T-cell (primary cell): ENCODE data around the gene MKLN1. TPM values are rescaled to one million over a fixed set of nuclear protein-coding genes. Genes with fewer than 3 reads are reported as not detected.

Experiments
- ATAC-seq, 4 experiments: fragments of 200-7000 bp in 3 of 4; fragments of 150-1000 bp in 1 of 4; cut with Tn5 transposase; replicated peaks in 1 of 4; 1 replicate in 3 of 4; 2 replicates in 1 of 4; pipeline ENCODE4 v1.10.0; 2021; ENCODE audit warnings: moderate library complexity in 3 of 4, mild to moderate bottlenecking in 2 of 4, moderate number of reproducible peaks in 1 of 4
- CTCF ChIA-PET, 2 donors: fragments of 300-600 bp; sonication (Branson Sonifier 250); formaldehyde crosslinking; loops; one replicate each; lab custom pipeline; 2022; ENCODE audit warnings: antibody characterized with exemption in 2 of 2; lab: Charles Lee
- POLR2A ChIA-PET, 2 donors: fragments of 300-600 bp; sonication (Branson Sonifier 250); formaldehyde crosslinking; loops; one replicate each; lab custom pipeline; 2022; ENCODE audit warnings: antibody characterized with exemption in 2 of 2; lab: Charles Lee
- DNase-seq, 35 experiments: peaks; one replicate each; pipeline versions ENCODE4 v3.0.0 to v3.0.0-alpha.2; 2013 to 2023
- H3K27ac ChIP-seq: one replicate; pipeline ENCODE4 v1.5.1; 2013; ENCODE audit warnings: low read length
- H3K27me3 ChIP-seq, 2 experiments: replicated peaks in 1 of 2; 1 replicate in 1 of 2; 2 replicates in 1 of 2; pipeline versions ENCODE4 v1.6.1 to v1.7.0; 2013; ENCODE audit warnings: low read length in 1 of 2, mixed read lengths in 1 of 2; ENCODE audit not compliant: control insufficient read depth in 2 of 2, insufficient read depth in 2 of 2; ENCODE audit errors: extremely low read depth in 1 of 2
- H3K36me3 ChIP-seq, 2 donors: 1 replicate in 1 of 2; 2 replicates in 1 of 2; pipeline versions ENCODE4 v1.6.1 to v1.7.0; 2013; ENCODE audit warnings: low read length in 1 of 2; ENCODE audit not compliant: control insufficient read depth in 2 of 2, insufficient read depth in 1 of 2; ENCODE audit errors: extremely low read depth in 1 of 2
- H3K4me1 ChIP-seq, 2 experiments: 1 replicate in 1 of 2; 2 replicates in 1 of 2; pipeline versions ENCODE4 v1.6.1 to v1.7.0; 2013; ENCODE audit warnings: low read length in 2 of 2, mixed read lengths in 1 of 2; ENCODE audit not compliant: insufficient read depth in 2 of 2, control insufficient read depth in 1 of 2; ENCODE audit errors: extremely low read depth in 1 of 2
- H3K4me3 ChIP-seq, 2 donors: 1 replicate in 1 of 2; 2 replicates in 1 of 2; pipeline versions ENCODE4 v1.5.1 to v1.7.0; 2013; ENCODE audit warnings: mild to moderate bottlenecking in 2 of 2, low read length in 1 of 2, moderate library complexity in 1 of 2; ENCODE audit not compliant: control insufficient read depth in 1 of 2; ENCODE audit errors: extremely low read depth in 1 of 2
- H3K9me3 ChIP-seq: 2 replicates; pipeline ENCODE4 v1.7.0; 2013
- H3K27ac Mint-ChIP-seq, 2 donors: one replicate each; pipeline ENCODE4 v1.8.0; 2020 to 2021; ENCODE audit warnings: mild to moderate bottlenecking in 2 of 2, mixed read lengths in 2 of 2
- H3K27me3 Mint-ChIP-seq, 2 donors: one replicate each; pipeline ENCODE4 v1.8.0; 2021 to 2022; ENCODE audit warnings: mixed read lengths in 2 of 2
- H3K36me3 Mint-ChIP-seq: one replicate; pipeline ENCODE4 v1.8.0; 2021; ENCODE audit warnings: mixed read lengths
- H3K4me1 Mint-ChIP-seq, 3 donors: one replicate each; pipeline ENCODE4 v1.8.0; 2020 to 2022; ENCODE audit warnings: mixed read lengths in 3 of 3, mild to moderate bottlenecking in 1 of 3
- H3K4me3 Mint-ChIP-seq, 3 donors: one replicate each; pipeline ENCODE4 v1.8.0; 2020 to 2022; ENCODE audit warnings: mild to moderate bottlenecking in 3 of 3, mixed read lengths in 3 of 3, moderate library complexity in 3 of 3
- H3K9me3 Mint-ChIP-seq, 3 donors: one replicate each; pipeline ENCODE4 v1.8.0; 2020 to 2022; ENCODE audit warnings: mixed read lengths in 3 of 3
- WGBS: methylation state at CpG from one replicate; pipeline ENCODE4 v1.1.5; 2013; ENCODE audit warnings: missing lambda C conversion rate; ENCODE audit not compliant: insufficient coverage; 5-methylcytosine and 5-hydroxymethylcytosine counted together
- total RNA-seq, 35 experiments: library from RNA in 6 of 35; stranded (reverse) in 6 of 35; fragments of 120-200 nt in 1 of 35; gene quantifications; one replicate each; pipeline versions ENCODE4 v1.2.1 to v1.2.4 and lab custom pipeline; 2013 to 2026

The MKLN1 gene
- total RNA-seq (10 to 100 TPM; 43.9 to 63.3 (median 46.5) TPM), total RNA-seq (lab: John Stamatoyannopoulos, UW) (75.5 to 218 (median 117) reads per million in 29 experiments)
- 61.8 TPM for total RNA-seq (2013)

GRCh38 chr7:131327626-131328376, at the start of gene MKLN1:
MKLN1 (plus strand) TSS chr7:131327876; CDS start chr7:131327900, 24 bp downstream.
- peak; percentile 73 to 94 (median 86) for DNase-seq
- under 1% methylated on average over 69 of the region's 69 CpGs for WGBS
- Histone ChIP-seq H3K27ac (peak within 1 kb of the TSS; percentile 97), H3K36me3 (peaks cover 0 to 2% of the 10 kb centered on the region in 2 donors), H3K4me3 (peak within 1 kb of the TSS; percentile 89 to 100), H3K27me3 (no peaks in the 10 kb centered on the region), H3K9me3 (no peaks in the 10 kb centered on the region), H3K4me1 (peaks cover 20 to 29% of the 10 kb centered on the region in 2 experiments)
- H3K4me1 Mint-ChIP-seq = peaks cover 67 to 81% (median 73%) of the 10 kb centered on the region in 3 donors
- H3K36me3 Mint-ChIP-seq = no peaks in the 10 kb centered on the region
- peak; percentile 95 to 97 (median 95) for ATAC-seq
- H3K9me3 Mint-ChIP-seq = no peaks in the 10 kb centered on the region
- CTCF ChIA-PET = interaction anchor here (0.8 to 2.4 kb wide), 8 partner anchors 8 to 259 kb away, joined by 3 to 9 read pairs (median 3); no protein-coding TSS in a partner anchor
- POLR2A ChIA-PET = interaction anchor here (1.0 to 1.2 kb wide), 3 partner anchors 91 to 96 kb away, joined by 3 to 4 read pairs (median 3); no protein-coding TSS in a partner anchor
- H3K4me3 Mint-ChIP-seq = peak within 1 kb of the TSS; percentile 94 to 99 (median 99)
- H3K27ac Mint-ChIP-seq = peak within 1 kb of the TSS; percentile 92 to 96
- no peaks in the 10 kb centered on the region for H3K27me3 Mint-ChIP-seq

DNA sequence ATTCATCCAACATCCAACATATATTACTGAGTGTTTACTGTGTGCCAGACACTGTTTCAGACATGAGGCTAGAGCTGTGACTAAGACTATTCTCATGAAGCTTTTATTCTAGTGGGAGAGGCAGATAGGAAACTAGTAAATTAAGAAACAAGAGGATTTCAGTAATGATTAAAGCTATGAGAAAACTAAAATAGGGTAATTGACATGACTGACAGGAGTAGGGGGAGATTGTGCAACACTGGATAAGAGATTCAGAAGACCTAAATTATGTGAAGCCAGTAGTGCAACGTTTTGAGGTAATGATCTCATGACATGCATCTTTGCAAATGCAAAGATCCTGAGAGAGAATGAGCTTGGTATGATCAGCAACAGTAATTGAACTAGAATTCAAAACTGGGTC, 48.6 kb upstream of the MKLN1 start:
- H3K36me3 ChIP-seq = no peaks in the 10 kb centered on the region
- no peaks in the 10 kb centered on the region for H3K9me3 ChIP-seq
- Mint-ChIP-seq H3K9me3 (peaks cover 0 to 3% (median 0%) of the 10 kb centered on the region in 3 donors), H3K27ac (no peak overlapping the region), H3K4me1 (no peaks in the 10 kb centered on the region), H3K4me3 (no peak overlapping the region), H3K36me3 (no peaks in the 10 kb centered on the region), H3K27me3 (no peaks in the 10 kb centered on the region)
- POLR2A ChIA-PET = interaction anchor here in 1 of 2 donors (0.5 kb wide), 1 partner anchor 17 kb away, joined by 3 read pairs; no protein-coding TSS in a partner anchor
- no peaks in the 10 kb centered on the region for H3K27me3 ChIP-seq
- H3K27ac ChIP-seq = no peak overlapping the region
- 67% methylated on average over 1 of the region's 1 CpG for WGBS
- DNase-seq = no peak
- CTCF ChIA-PET = no interaction called here
- H3K4me1 ChIP-seq = no peaks in the 10 kb centered on the region
- ATAC-seq = no peak
- no peak overlapping the region for H3K4me3 ChIP-seq

- H3K4me1 Mint-ChIP-seq = no peaks in the 10 kb centered on the region
- no peak overlapping the region for H3K4me3 Mint-ChIP-seq
- Histone ChIP-seq H3K27ac (no peak overlapping the region), H3K36me3 (no peaks in the 10 kb centered on the region), H3K4me1 (no peaks in the 10 kb centered on the region), H3K4me3 (no peak overlapping the region), H3K9me3 (no peaks in the 10 kb centered on the region), H3K27me3 (no peaks in the 10 kb centered on the region)
- WGBS = 100% methylated on average over 1 of the region's 5 CpGs
- H3K27me3 Mint-ChIP-seq = no peaks in the 10 kb centered on the region
- ChIA-PET POLR2A (no interaction called here), CTCF (interaction anchor here in 1 of 2 donors (0.7 kb wide), 1 partner anchor 170 kb away, joined by 6 read pairs; no protein-coding TSS in a partner anchor)
- ATAC-seq (no peak), DNase-seq (no peak)
- H3K36me3 Mint-ChIP-seq = no peaks in the 10 kb centered on the region
- H3K27ac Mint-ChIP-seq = no peak overlapping the region
- H3K9me3 Mint-ChIP-seq = peaks cover 0 to 3% (median 0%) of the 10 kb centered on the region in 3 donors
Observed at GRCh38 chr7:131281266-131282048, 46.2 kb upstream of the MKLN1 start.

DNA sequence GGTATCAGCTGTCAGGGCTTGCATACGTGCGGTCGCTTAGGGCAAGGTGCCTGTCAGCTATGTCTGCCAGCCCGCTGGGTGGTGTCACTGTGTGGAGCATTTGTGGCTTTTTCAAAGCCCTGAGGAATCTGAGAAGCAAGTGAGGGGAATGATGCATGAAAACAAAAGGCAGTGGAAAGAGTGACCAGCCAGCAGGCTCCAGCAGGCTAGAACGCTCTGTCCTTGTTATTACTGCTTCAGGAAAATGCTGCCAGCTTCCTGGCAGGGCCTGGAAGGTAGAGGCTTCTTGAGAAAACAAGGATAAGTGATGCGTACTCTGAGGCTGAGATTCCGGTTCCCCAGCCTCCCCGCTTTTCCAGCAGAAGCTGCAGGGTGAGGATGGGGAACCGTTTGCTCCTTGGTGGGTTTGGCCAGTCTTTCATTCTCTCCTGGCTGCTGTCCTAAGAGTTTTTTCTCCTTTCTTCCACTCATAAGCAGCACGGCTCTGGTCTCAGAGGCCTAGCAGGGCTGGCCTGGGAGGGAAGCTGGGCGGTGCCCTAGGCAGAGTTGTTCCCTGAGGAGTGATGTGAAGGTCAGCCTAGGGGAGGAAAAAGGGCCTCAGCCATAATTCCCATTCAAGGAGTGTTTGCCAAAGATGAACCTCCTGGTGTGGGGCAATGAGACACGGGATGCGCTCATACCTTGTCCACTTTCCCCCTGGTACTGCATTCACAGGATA, 42.8 kb upstream of the MKLN1 start:
- H3K4me3 Mint-ChIP-seq = no peak overlapping the region
- 80% methylated on average over 8 of the region's 13 CpGs for WGBS
- CTCF ChIA-PET = interaction anchor here in 1 of 2 donors (0.6 kb wide), 1 partner anchor 124 kb away, joined by 3 read pairs; no protein-coding TSS in a partner anchor
- no peaks in the 10 kb centered on the region for H3K36me3 ChIP-seq
- peaks cover 3 to 9% (median 8%) of the 10 kb centered on the region in 3 donors for H3K9me3 Mint-ChIP-seq
- ATAC-seq (no peak), DNase-seq (no peak)
- no peaks in the 10 kb centered on the region for H3K9me3 ChIP-seq
- H3K27ac ChIP-seq = no peak overlapping the region
- H3K27me3 ChIP-seq = no peaks in the 10 kb centered on the region
- POLR2A ChIA-PET = interaction anchor here in 1 of 2 donors (1.2 kb wide), 1 partner anchor 10 kb away, joined by 3 read pairs; no protein-coding TSS in a partner anchor
- H3K4me3 ChIP-seq = no peak overlapping the region
- no peaks in the 10 kb centered on the region for H3K27me3 Mint-ChIP-seq
- no peaks in the 10 kb centered on the region for H3K4me1 ChIP-seq
- no peak overlapping the region for H3K27ac Mint-ChIP-seq
- no peaks in the 10 kb centered on the region for H3K4me1 Mint-ChIP-seq
- no peaks in the 10 kb centered on the region for H3K36me3 Mint-ChIP-seq

GRCh38 chr7:131285556-131285955, 42.1 kb upstream of the MKLN1 start:
- no peaks in the 10 kb centered on the region for H3K4me1 Mint-ChIP-seq
- POLR2A ChIA-PET = interaction anchor here in 1 of 2 donors (1.2 kb wide), 1 partner anchor 10 kb away, joined by 3 read pairs; no protein-coding TSS in a partner anchor
- H3K4me3 Mint-ChIP-seq = no peak overlapping the region
- ATAC-seq (no peak), DNase-seq (no peak)
- H3K9me3 ChIP-seq = no peaks in the 10 kb centered on the region
- H3K4me1 ChIP-seq = no peaks in the 10 kb centered on the region
- no peak overlapping the region for H3K27ac ChIP-seq
- no peaks in the 10 kb centered on the region for H3K36me3 Mint-ChIP-seq
- peaks cover 0 to 9% (median 8%) of the 10 kb centered on the region in 3 donors for H3K9me3 Mint-ChIP-seq
- 100% methylated on average over 2 of the region's 3 CpGs for WGBS
- CTCF ChIA-PET = no interaction called here
- no peak overlapping the region for H3K4me3 ChIP-seq
- H3K27me3 Mint-ChIP-seq = no peaks in the 10 kb centered on the region
- H3K27ac Mint-ChIP-seq = no peak overlapping the region
- H3K36me3 ChIP-seq = no peaks in the 10 kb centered on the region
- H3K27me3 ChIP-seq = no peaks in the 10 kb centered on the region
